Measurements from ENCODE around the gene LIAS.

- TF ChIP-seq CTCF (IDR thresholded peaks at IDR 0.05; ENCODE audit: insufficient read depth, low read length, poor library complexity, severe bottlenecking), result no peak
- TF ChIP-seq EZH2phosphoT487 (conservative IDR thresholded peaks at IDR 0.05; ENCODE audit: low read length), result no peak
These were observed 69.2 kb downstream of the LIAS start for GRCh38 chr4:39528061-39528465.
